G401.6 (cell line): ENCODE measurements around the gene ZNF180.
"Not testable (repeated sequence)": the region's sequence is repeated elsewhere in the genome, so short reads cannot be mapped to it uniquely, and the experiment has no call there.

Source experiments
- FAIRE-seq: peaks from 2 replicates; lab custom pipeline; 2012; peaks lifted over from hg19 to GRCh38; lab: Jason Lieb, UNC

Gene ZNF180

GRCh38 chr19:44496711-44497110, 3.6 kb downstream of the ZNF180 start:
- peak; percentile 64 for FAIRE-seq

- FAIRE-seq = no peak
Measured at GRCh38 chr19:44476559-44477408, 23.5 kb downstream of the ZNF180 start.

GRCh38 chr19:44468730-44469129, 31.6 kb downstream of the ZNF180 start:
- not testable (repeated sequence) for FAIRE-seq

- FAIRE-seq = not testable (repeated sequence)
Measured at GRCh38 chr19:44462600-44463286, 37.6 kb downstream of the ZNF180 start.

- FAIRE-seq = not testable (repeated sequence)
Measured at GRCh38 chr19:44456016-44456415, 44.3 kb downstream of the ZNF180 start.

GRCh38 chr19:44455100-44455499, 45.2 kb downstream of the ZNF180 start:
- no peak for FAIRE-seq

- no peak for FAIRE-seq
Measured at GRCh38 chr19:44452367-44452766, 48.0 kb downstream of the ZNF180 start.

GRCh38 chr19:44451687-44452086, 48.6 kb downstream of the ZNF180 start:
- no peak for FAIRE-seq

GRCh38 chr19:44447916-44448674, 52.2 kb downstream of the ZNF180 start, which contains the start of gene ZNF229:
TSS of gene ZNF229 (minus strand) at chr19:44448472. CDS start at chr19:44442847, 5,625 bp downstream.
- no peak for FAIRE-seq

- FAIRE-seq = no peak
Measured at GRCh38 chr19:44438441-44438840, 61.9 kb downstream of the ZNF180 start.

GRCh38 chr19:44435441-44435840, 64.9 kb downstream of the ZNF180 start:
- FAIRE-seq = no peak

GRCh38 chr19:44430956-44431355, 69.4 kb downstream of the ZNF180 start:
- no peak for FAIRE-seq
